ENCODE data around the gene PPP3CA.

GRCh38 chr4:101101072-101101471, 246.3 kb downstream of the PPP3CA start:
- TF ChIP-seq, protein P1, sequence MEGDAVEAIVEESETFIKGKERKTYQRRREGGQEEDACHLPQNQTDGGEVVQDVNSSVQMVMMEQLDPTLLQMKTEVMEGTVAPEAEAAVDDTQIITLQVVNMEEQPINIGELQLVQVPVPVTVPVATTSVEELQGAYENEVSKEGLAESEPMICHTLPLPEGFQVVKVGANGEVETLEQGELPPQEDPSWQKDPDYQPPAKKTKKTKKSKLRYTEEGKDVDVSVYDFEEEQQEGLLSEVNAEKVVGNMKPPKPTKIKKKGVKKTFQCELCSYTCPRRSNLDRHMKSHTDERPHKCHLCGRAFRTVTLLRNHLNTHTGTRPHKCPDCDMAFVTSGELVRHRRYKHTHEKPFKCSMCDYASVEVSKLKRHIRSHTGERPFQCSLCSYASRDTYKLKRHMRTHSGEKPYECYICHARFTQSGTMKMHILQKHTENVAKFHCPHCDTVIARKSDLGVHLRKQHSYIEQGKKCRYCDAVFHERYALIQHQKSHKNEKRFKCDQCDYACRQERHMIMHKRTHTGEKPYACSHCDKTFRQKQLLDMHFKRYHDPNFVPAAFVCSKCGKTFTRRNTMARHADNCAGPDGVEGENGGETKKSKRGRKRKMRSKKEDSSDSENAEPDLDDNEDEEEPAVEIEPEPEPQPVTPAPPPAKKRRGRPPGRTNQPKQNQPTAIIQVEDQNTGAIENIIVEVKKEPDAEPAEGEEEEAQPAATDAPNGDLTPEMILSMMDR (IDR thresholded peaks at IDR 0.05) = no peak
- TF ChIP-seq EZH2phosphoT487 (IDR thresholded peaks at IDR 0.05) = no peak

All from neural progenitor cell (in vitro differentiated cells).